GM19455 (cell line): Measurements from ENCODE around the gene KCNK17.
A peak's percentile ranks its signal among the peaks of the same experiment; 100 is the strongest.

ENCODE experiments used
- ATAC-seq: cut with Tn5 transposase; IDR thresholded peaks from one replicate; pipeline ENCODE4 v1.9.1; 2021; ENCODE audit not compliant: unreplicated experiment

KCNK17 gene

DNA sequence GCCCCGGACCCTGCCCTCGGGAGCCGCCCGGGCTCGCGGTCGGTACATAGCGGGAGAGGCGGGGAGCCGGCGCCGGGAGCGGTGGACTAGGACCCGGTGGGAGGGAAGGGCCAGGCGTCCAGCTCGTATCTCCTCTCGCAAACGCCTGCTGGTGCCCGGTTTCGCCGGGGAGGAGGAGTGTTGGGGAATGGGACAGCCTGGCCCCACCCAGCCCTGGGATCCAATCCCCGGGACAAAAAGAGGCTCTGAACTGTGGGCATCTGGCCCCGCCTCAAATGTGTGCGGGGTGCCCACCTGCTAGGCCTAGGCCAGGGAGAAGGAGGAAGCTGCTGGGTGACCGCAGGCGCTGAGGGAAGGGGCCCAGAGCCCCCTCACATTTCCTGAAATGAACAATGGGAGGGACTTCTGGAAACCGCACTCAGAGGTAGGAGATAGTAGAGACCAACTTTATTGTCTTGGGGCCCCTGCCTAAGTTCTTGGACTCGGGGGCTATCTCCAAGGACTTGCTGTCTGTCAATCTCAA lies at the start of gene KCNK17:
TSS of gene KCNK17 (minus strand) at position 147 of the 523 bp plus-strand sequence. CDS start at position 48, 99 bp downstream.
- ATAC-seq = no peak

GRCh38 chr6:39363280-39363679 lies 49.1 kb upstream of the KCNK17 start:
- no peak for ATAC-seq

DNA sequence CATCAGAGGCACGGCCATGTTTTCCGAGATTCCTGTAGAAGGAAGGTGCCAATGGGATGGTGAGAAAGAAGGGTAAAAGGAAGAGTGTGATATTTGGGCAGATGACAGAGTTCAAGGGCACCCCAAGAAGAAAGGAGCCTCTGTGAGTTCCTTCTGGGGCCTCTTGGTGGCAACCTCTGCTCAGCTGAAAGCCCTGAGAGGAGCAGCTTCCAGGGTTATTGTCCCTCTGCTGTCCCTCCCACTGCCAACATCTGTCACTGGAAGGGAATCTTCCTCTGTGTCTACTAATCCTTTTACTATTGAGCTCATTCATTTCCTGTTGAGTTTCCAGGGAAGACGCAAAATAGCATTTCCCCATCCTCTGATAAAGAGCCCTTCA lies 48.3 kb upstream of the KCNK17 start:
- ATAC-seq = no peak

- ATAC-seq = peak; percentile 88
Measured at GRCh38 chr6:39361657-39362486, 47.7 kb upstream of the KCNK17 start.

- ATAC-seq = no peak
Measured at GRCh38 chr6:39360378-39360777, 46.2 kb upstream of the KCNK17 start.

DNA sequence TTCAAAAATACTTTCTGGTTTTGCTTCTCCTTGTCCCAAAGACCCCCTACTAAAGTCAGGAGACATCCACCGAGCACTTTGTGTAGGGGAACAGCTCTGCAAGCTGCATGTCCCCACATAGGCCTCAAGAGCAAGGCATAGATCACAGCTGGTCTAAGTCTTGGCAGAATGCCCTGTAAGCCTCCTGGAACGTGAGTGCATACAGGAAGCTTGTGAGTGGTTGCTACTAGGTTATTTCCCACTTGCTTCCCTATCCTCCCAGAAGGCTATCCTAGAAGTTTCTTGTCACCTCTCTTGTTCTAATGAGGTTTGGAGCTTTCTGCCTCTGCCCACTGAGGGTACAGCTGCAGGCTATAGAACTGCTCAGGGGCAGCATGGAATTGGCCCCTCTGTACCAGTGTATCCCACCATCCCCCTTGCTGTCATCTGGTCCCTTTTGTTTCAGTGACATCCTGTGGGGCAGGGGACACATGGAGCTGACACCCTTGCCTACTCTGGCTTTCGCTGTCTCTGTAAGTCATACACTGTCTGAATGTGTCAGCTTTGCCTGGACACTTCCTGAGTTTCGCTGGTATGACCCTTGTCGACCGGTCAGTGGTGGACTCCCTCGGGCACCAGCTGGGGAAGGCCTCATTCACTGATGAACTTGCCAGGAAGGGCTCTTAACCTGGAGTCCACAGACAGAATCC lies 43.9 kb upstream of the KCNK17 start:
- no peak for ATAC-seq

DNA sequence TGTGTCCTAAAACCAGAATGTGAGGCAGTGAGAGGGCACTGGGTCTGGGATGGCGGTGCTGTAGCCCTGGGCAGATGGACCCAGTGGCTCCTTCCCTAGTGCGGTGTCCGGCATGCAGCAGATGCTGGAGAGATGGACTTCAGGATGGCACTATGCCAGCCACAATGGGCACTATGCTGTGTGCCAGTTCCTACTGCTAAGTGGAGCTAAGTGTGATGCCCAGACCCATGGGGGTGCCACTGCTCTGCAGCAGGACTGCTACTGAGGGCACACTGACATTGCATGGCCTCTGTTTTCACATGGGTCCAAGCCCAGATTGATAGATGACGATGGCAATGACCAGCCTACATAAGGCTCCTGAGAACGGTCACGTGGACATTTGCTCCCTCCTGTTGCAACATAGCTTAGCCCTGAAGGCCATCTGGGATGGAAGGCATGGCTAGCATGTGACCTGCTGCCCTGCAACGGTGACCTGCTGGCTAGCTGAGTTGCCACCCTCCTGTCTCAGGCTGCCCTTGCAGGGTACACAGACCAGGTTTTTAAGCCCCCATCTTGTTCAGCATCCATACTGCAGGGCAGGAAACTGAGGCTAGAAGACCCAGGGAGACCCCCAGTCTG lies 39.6 kb upstream of the KCNK17 start:
- no peak for ATAC-seq

DNA sequence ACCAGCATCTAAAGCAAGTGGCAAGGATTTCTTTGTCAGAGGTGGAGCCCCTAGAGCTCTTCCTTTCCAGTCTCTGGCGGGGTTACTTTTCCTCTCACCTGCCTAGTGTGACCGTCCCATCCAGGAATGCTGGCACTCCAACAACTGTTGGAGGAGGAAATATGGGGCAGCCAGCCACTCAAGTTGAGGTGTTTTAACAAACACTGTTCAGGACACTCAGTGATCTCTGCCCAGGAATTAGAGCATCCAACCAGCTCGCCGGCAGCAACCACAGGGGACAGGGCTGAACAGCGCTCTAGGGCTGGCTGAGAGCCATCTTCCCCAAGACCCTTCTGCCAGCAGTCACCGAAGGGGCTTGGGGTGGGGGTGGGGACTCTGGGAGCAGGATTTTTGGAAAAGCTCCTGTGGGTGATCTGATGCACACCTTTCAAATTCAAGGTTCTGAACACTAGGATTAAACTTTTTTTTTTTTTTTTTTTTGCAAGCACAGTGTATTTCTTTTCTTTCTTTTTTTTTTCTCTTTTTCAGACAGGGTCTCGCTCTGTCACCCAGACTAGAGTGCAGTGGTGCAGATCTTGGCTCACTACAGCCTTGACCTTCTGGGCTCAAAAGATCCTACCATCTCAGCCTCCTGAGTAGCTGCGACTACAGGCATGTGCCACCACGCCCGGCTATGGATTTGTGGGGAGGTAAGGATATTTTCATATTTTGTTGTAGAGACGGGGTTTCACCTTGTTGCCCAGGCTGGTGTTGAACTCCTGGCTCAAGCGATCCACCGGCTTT lies 36.7 kb upstream of the KCNK17 start:
- ATAC-seq = no peak

- ATAC-seq = no peak
Measured at GRCh38 chr6:39348740-39349139, 34.5 kb upstream of the KCNK17 start.

DNA sequence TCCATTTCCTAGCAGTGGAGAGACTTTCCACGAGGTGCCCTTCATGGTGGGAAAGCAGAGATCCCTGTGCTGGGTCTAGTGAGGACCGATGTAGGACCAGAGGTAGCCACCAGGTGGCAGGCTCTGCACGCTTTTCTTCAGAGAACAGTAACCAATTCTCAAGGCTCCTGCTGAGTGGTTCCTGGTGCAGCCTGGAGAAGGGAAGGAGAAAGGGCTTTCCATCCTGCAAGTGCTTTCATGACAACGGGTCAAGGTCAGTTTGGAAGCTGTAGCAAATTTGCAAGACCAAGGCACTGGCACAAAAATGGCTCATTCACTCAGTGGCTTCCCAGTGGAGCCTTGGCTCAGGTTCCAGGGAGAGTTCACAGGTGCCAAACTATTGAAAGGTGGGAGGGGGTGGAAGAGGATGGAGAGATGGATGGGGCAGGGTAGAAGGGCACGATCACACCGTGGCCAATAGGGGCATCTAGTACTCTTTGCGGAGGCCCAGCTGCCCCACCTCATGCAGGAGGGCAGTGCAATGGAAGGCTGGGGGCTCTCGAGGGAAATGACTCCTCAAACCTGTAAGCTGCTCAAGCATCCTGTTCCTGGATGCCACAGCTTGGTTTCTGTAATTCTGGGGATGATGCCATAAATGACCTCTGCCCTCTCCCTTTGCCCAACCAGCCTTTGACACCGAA lies 33.8 kb upstream of the KCNK17 start:
- no peak for ATAC-seq

GRCh38 chr6:39347206-39347605 lies 33.0 kb upstream of the KCNK17 start:
- no peak for ATAC-seq

DNA sequence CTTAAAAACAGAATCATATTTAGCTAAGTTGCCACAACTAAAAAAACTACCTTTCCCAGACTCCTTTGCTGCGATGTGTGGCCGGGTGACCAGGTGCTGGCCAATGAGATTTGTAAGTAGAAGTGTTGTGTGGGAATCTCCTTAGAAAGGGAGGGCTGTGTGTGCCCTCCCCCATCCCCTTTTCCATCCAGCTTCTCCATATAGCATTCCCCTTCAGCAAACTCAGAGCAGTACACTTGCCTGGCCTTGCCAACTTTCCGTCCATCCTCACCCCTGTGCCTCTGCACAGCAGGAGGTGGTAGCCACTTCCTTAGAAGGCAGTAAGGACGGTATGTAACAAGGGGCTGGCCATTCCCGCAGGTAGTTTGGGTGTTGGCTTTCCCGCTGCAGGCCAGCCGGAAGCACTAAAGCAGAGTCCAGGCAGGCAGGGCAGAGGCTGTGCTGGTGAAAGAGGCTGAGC lies 30.6 kb upstream of the KCNK17 start:
- no peak for ATAC-seq

GRCh38 chr6:39343396-39343870 lies 29.2 kb upstream of the KCNK17 start:
- ATAC-seq = no peak

DNA sequence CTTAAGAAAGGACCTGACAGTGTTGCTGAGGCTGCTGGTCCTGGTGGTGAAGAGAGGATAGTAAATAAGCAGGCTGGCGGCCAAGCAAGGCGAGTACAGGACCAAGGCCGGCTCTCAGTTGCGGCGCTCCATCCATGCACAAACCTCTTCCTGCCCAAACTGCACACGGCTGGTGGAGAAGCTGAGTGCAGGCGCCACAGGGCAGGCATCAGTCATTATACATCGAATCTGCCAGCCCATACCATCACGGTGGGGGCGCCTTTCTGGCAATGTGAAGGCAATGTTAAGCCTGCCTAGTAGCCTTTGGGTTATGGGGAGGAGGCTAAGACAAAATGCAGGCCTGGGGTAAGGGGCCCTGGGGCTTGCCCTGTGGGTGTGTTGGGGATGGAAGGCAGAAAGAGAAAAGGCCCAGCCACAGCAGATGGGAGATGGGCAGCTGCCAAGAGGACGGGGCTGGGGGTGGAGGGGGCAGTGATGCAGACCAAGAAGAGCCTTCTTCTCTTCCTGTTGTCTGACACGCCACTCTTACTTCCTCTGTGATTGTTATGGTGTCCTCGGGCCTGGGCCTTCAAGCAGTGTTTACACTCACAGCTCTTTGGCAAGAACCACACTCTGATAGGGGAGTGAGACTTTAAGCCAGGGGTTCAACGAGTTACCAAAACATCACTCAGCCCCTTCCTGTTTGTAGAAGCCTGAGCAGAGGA lies 28.6 kb upstream of the KCNK17 start:
- no peak for ATAC-seq

DNA sequence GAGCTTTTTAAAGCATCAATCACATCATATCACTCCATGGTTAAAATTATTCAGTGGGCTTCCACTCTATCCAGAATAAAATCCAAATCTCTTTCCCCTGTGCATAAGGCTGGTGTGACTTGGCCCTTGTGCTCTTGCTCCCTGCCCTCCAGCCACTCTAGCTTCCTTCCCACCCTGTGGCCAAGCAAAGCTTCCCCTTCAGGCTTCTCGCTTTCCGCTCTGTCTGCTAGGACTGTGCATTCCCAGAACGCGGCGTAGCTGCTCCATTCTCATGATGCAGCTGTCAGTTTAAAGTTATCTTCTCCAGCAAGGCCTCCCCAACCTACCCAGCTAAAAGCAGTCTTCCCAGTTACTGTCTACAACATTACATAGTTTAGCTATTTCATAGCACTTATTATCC lies 27.7 kb upstream of the KCNK17 start:
- no peak for ATAC-seq

GRCh38 chr6:39341352-39341751 lies 27.1 kb upstream of the KCNK17 start:
- ATAC-seq = no peak

- ATAC-seq = no peak
Measured at GRCh38 chr6:39339868-39340550, 25.8 kb upstream of the KCNK17 start.

- no peak for ATAC-seq
Measured at GRCh38 chr6:39339096-39339867, 25.1 kb upstream of the KCNK17 start.
